ENCODE data around the gene SET.

Gene SET

DNA sequence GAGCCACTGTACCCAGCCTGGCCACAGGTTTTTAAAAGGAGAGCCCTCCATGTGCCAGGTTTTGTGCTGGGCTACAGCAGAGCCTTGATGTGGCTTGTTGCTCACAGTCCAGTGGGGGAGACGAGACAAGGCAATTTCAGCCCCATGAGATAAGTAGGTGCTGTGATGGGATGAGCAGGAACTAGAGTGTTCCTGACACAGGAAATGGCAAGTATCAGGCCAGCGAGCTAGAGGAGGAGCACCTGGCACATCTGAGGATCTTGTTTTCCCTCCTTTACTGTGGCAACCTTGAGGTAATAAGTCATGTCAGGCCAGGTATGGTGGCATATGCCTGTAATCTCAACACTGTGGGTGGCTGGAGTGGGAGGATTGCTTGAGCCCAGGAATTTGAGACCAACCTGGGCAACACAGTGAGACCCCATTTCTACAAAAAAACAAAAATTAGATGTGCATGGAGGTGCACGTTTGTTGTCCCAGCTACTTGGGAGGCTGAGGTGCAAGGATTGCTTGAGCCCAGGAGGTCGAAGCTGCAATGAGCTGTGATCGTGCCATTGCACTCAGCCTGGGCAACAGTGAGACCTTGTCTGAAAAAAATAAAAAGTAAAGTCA lies 38.7 kb downstream of the SET start:
- Histone ChIP-seq H3K4me3 (ENCODE audit: low read depth in 1 of 2, low read length in 2 of 2) (no peak overlapping the region), H3K36me3 (ENCODE audit: insufficient read depth, low read length) (peaks cover 18% of the 10 kb centered on the region), H3K27ac (ENCODE audit: low read depth, low read length) (no peak overlapping the region), H3K27me3 (ENCODE audit: control insufficient read depth in 1 of 2, insufficient read depth in 2 of 2, low read length in 2 of 2) (no peaks in the 10 kb centered on the region), H3K9me3 (ENCODE audit: low read length) (no peaks in the 10 kb centered on the region), H3K4me1 (ENCODE audit: insufficient read depth, low read length) (peaks cover 10% of the 10 kb centered on the region), H3K9ac (ENCODE audit: low read length) (no peak overlapping the region)

DNA sequence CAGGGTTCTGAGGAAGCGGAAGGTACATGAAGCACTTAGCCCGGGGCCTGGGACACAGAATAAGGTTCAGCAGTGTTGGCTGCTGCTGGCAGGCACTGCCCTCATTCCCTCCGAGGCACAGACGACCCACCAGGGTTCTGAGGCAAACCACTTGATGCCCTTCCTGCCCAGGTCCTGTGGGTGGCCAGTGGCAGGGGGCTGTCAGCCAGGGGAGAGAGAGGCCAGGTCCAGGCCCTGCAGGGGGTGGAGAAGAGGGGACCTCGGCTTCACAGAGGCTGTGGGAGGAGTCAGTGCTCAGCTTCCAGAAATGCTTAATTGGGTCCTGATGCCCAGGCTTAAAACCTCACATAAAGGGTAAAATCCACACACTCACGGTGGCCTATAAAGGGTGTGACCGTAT lies 39.3 kb downstream of the SET start:
- Histone ChIP-seq H3K27ac (ENCODE audit: low read depth, low read length) (no peak overlapping the region), H3K36me3 (ENCODE audit: insufficient read depth, low read length) (peaks cover 22% of the 10 kb centered on the region), H3K9ac (ENCODE audit: low read length) (no peak overlapping the region), H3K27me3 (ENCODE audit: control insufficient read depth in 1 of 2, insufficient read depth in 2 of 2, low read length in 2 of 2) (no peaks in the 10 kb centered on the region), H3K4me1 (ENCODE audit: insufficient read depth, low read length) (peaks cover 10% of the 10 kb centered on the region), H3K4me3 (ENCODE audit: low read depth in 1 of 2, low read length in 2 of 2) (no peak overlapping the region), H3K9me3 (ENCODE audit: low read length) (no peaks in the 10 kb centered on the region)

DNA sequence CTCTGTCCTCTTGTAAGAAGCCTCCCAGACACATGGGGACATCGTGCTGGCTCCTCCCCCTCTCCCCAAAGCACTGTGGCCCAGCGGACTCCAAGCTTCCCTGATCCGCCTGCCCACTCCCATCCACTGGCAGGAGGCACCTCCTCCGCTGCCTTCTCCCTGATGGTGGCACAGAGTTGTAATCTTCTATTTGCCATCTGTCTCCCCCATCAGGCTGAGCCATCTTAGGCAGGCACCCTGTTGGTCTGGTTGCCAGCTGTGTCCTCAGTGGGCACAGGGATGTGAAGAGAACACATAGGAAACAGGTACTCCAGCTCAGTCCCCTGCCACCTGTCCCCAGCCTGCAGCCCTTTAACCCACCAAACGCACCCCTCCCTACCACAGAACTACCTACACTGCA lies 40.3 kb downstream of the SET start:
- Histone ChIP-seq H3K9me3 (ENCODE audit: low read length) (no peaks in the 10 kb centered on the region), H3K27ac (ENCODE audit: low read depth, low read length) (no peak overlapping the region), H3K4me1 (ENCODE audit: insufficient read depth, low read length) (peaks cover 6% of the 10 kb centered on the region)

DNA sequence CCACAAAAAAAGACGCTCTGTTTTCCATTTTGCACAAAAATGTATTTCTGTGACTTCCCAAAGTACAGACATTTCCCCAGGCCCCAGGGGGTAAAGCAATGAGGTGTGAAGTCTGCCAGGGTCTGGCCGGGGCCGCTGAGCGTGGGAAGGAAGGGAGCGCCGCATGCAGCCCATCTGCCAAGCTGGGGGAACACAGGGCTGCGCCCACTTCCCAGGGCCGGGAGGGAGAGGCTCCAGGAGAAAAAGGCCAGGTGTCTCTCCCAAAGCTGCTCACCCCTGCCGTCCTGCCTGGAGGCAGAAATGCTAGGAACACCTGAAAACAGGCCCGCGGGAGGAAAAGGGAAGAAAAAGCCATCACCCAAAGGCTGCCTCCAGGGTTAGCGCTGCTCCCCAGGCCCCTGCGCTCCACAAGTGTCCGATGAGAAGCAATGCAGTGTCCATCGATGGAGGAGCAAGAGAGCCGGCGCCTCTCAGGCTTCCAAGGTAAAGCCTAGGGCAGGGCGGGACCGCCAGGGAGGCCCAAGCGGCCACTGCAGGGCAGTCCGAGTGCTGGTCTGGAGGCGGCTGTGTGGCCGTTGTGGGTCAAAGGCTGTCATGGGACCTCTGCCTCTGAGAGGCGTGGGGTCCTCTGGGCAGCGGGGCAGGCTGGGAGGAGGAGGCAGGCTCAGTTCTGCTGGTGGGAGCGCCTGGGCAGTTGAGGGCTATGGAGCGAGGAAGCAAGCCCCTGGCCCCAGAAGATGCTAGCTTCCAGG lies 40.9 kb downstream of the SET start:
- peaks cover 30% of the 10 kb centered on the region for H3K36me3 ChIP-seq (ENCODE audit: insufficient read depth, low read length)

More for the DNA sequence above, 40.3 kb downstream of the SET start:
- H3K36me3 ChIP-seq (ENCODE audit: insufficient read depth, low read length): peaks cover 24% of the 10 kb centered on the region
- no peaks in the 10 kb centered on the region for H3K27me3 ChIP-seq (ENCODE audit: control insufficient read depth in 1 of 2, insufficient read depth in 2 of 2, low read length in 2 of 2)
- H3K4me3 ChIP-seq (ENCODE audit: low read depth in 1 of 2, low read length in 2 of 2): no peak overlapping the region
- H3K9ac ChIP-seq (ENCODE audit: low read length): no peak overlapping the region

DNA sequence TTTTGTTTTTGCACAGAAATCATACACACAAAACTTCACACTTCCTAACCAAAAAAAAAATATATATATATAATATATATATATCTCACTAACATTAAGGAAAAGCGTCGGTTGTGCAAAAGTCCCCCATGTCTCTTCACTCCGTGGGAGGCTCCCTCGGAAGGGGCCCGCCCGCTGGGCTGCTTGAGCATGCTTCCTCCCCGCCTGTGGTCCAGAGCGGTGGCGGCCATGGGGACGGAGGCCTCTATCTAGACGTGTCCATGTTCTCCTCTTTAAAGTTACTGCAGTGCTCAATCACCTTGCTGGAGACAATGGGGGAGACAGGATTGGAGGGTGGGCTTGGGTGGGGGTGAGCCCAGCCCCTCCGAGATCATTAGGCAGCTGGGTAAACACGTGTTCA lies 42.1 kb downstream of the SET start:
- Histone ChIP-seq H3K4me1 (ENCODE audit: insufficient read depth, low read length) (no peaks in the 10 kb centered on the region), H3K27ac (ENCODE audit: low read depth, low read length) (no peak overlapping the region), H3K4me3 (ENCODE audit: low read depth in 1 of 2, low read length in 2 of 2) (no peak overlapping the region), H3K9ac (ENCODE audit: low read length) (no peak overlapping the region), H3K36me3 (ENCODE audit: insufficient read depth, low read length) (peaks cover 34% of the 10 kb centered on the region), H3K27me3 (ENCODE audit: control insufficient read depth in 1 of 2, insufficient read depth in 2 of 2, low read length in 2 of 2) (no peaks in the 10 kb centered on the region), H3K9me3 (ENCODE audit: low read length) (no peaks in the 10 kb centered on the region)

More for the DNA sequence above, 40.9 kb downstream of the SET start:
- H3K27me3 ChIP-seq (ENCODE audit: control insufficient read depth in 1 of 2, insufficient read depth in 2 of 2, low read length in 2 of 2): no peaks in the 10 kb centered on the region
- H3K4me3 ChIP-seq (ENCODE audit: low read depth in 1 of 2, low read length in 2 of 2): no peak overlapping the region
- H3K9me3 ChIP-seq (ENCODE audit: low read length): no peaks in the 10 kb centered on the region
- no peaks in the 10 kb centered on the region for H3K4me1 ChIP-seq (ENCODE audit: insufficient read depth, low read length)
- no peak overlapping the region for H3K9ac ChIP-seq (ENCODE audit: low read length)
- no peak overlapping the region for H3K27ac ChIP-seq (ENCODE audit: low read depth, low read length)

DNA sequence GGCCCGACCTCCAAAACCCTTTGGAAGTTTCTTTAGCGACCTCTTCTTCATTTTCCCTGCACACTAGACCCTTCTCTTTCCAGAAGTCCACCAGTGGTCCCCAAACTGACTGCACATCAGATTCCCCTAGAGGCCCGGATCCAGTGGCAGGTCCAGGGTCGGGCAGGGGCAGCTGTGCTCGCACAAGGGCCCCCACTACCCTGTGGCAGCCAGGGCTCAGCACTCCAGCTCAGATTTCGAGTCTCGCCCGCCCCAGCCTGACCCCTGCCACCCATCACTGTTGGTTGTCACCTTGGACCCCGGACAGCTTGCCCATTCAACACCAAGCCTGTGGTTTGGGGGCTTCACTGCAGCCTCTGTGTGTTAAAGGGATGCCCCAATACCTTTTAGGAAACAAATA lies 42.7 kb downstream of the SET start:
- Histone ChIP-seq H3K9ac (ENCODE audit: low read length) (no peak overlapping the region), H3K9me3 (ENCODE audit: low read length) (no peaks in the 10 kb centered on the region), H3K36me3 (ENCODE audit: insufficient read depth, low read length) (peaks cover 34% of the 10 kb centered on the region), H3K27ac (ENCODE audit: low read depth, low read length) (no peak overlapping the region), H3K27me3 (ENCODE audit: control insufficient read depth in 1 of 2, insufficient read depth in 2 of 2, low read length in 2 of 2) (no peaks in the 10 kb centered on the region), H3K4me3 (ENCODE audit: low read depth in 1 of 2, low read length in 2 of 2) (no peak overlapping the region), H3K4me1 (ENCODE audit: insufficient read depth, low read length) (no peaks in the 10 kb centered on the region)

DNA sequence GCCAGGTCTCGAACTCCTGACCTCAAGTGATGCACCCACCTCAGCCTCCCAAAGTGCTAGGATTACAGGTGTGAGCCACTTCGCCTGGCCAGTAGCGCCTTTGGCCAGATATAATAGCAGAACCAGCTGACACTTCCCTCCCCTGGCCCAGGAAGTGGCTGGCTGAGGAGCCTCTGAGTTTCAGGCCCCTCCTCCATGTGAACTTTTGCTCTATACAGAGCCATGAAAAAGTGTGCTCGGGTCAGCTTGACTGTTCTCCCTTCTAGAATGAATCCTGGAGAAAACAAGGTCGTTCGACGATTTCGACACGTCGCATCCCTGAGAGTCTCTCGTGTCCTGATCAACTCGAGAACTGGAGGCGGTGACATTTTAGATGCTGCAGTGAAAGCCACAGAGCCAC lies 43.6 kb downstream of the SET start:
- peaks cover 39% of the 10 kb centered on the region for H3K36me3 ChIP-seq (ENCODE audit: insufficient read depth, low read length)

DNA sequence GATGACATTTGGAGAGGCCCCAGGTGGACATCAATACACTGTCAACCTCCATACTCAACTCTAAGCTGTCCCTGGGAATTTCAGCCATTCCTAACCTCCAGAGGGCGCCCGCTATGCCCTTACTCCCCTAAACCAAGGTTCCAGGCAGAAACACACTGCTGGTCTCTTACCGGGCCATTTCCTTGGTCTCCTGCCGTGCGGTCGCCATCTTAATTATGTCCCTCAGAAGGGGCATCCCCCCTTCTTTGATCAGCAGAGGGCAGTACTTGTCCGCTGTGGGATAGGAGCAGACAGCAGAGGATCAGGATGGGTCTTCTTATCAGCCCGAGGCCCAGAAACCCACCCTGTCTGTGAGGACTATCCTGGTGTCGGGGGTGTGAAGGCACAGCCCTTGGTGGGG lies 44.2 kb downstream of the SET start:
- Histone ChIP-seq H3K27me3 (ENCODE audit: control insufficient read depth in 1 of 2, insufficient read depth in 2 of 2, low read length in 2 of 2) (no peaks in the 10 kb centered on the region), H3K36me3 (ENCODE audit: insufficient read depth, low read length) (peaks cover 39% of the 10 kb centered on the region), H3K9ac (ENCODE audit: low read length) (no peak overlapping the region), H3K9me3 (ENCODE audit: low read length) (no peaks in the 10 kb centered on the region), H3K4me1 (ENCODE audit: insufficient read depth, low read length) (no peaks in the 10 kb centered on the region), H3K27ac (ENCODE audit: low read depth, low read length) (peak overlapping the region; percentile 42), H3K4me3 (ENCODE audit: low read depth in 1 of 2, low read length in 2 of 2) (no peak overlapping the region)

More for the DNA sequence above, 43.6 kb downstream of the SET start:
- Histone ChIP-seq H3K9me3 (ENCODE audit: low read length) (no peaks in the 10 kb centered on the region), H3K27me3 (ENCODE audit: control insufficient read depth in 1 of 2, insufficient read depth in 2 of 2, low read length in 2 of 2) (no peaks in the 10 kb centered on the region), H3K4me1 (ENCODE audit: insufficient read depth, low read length) (no peaks in the 10 kb centered on the region), H3K4me3 (ENCODE audit: low read depth in 1 of 2, low read length in 2 of 2) (no peak overlapping the region), H3K9ac (ENCODE audit: low read length) (no peak overlapping the region), H3K27ac (ENCODE audit: low read depth, low read length) (no peak overlapping the region)

DNA sequence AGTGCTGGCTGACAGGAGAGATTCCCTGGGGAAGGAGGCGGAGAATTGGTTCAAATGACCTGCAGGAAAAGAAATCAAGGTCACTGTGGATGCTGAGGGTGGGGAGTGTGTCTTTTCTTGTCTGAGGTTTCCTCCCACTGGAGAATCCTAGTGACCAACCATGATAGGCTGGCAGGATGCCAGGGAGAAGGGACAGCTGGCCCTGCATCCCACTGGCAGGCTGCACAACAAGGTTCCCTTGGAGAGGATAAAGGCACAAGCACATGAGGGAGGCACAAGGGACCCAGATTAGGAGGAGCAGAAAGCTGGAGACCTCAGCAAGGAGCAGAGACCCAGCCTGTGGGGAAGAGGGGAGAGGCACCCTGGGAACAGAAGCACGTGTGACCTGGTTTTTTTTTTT lies 46.4 kb downstream of the SET start:
- Histone ChIP-seq H3K4me1 (ENCODE audit: insufficient read depth, low read length) (no peaks in the 10 kb centered on the region), H3K27ac (ENCODE audit: low read depth, low read length) (no peak overlapping the region), H3K9ac (ENCODE audit: low read length) (no peak overlapping the region), H3K4me3 (ENCODE audit: low read depth in 1 of 2, low read length in 2 of 2) (no peak overlapping the region), H3K27me3 (ENCODE audit: control insufficient read depth in 1 of 2, insufficient read depth in 2 of 2, low read length in 2 of 2) (no peaks in the 10 kb centered on the region), H3K9me3 (ENCODE audit: low read length) (no peaks in the 10 kb centered on the region), H3K36me3 (ENCODE audit: insufficient read depth, low read length) (peaks cover 46% of the 10 kb centered on the region)

DNA sequence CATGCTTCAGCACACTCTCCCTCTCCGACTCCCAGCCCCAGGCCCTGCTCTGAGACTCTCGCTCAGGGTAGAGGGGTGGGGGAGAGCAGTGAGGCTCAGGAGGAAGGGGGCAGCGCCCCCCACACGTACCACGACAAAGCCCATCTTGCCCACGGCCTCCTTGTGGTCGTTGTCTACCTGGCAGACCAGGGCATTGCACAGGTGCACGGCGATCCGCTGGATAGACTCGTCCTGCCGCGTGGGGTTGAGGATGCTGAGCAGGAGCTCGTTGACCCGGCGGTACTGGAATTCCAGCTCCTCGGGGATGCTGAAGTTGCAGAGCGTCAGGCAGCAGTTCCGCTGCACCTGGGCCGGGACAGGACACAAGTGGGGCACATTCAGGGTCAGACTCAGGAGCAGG lies 53.4 kb downstream of the SET start:
- Histone ChIP-seq H3K4me3 (ENCODE audit: low read depth in 1 of 2, low read length in 2 of 2) (no peak overlapping the region), H3K9me3 (ENCODE audit: low read length) (no peaks in the 10 kb centered on the region), H3K36me3 (ENCODE audit: insufficient read depth, low read length) (peaks cover 29% of the 10 kb centered on the region), H3K27me3 (ENCODE audit: control insufficient read depth in 1 of 2, insufficient read depth in 2 of 2, low read length in 2 of 2) (no peaks in the 10 kb centered on the region), H3K27ac (ENCODE audit: low read depth, low read length) (no peak overlapping the region), H3K4me1 (ENCODE audit: insufficient read depth, low read length) (no peaks in the 10 kb centered on the region), H3K9ac (ENCODE audit: low read length) (no peak overlapping the region)

DNA sequence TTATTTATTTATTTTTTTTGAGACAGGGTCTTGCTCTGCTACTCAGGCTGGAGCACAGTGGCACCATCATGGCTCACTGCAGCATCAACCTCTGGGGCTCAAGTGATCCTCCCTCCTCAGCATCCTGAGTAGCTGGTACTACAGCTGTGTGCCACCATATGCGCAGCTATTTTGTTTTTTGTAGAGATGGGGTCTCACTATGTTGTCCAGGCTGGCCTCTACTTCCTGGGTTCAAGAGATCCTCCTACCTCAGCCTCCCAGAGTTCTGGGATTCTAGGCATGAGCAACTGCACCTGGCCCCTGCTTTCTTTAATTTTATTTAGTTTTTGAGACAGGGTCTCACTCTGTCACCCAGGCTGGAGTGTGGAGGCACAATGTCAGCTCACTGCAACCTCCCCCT lies 54.4 kb downstream of the SET start:
- H3K4me3 ChIP-seq (ENCODE audit: low read depth in 1 of 2, low read length in 2 of 2): no peak overlapping the region
- H3K27me3 ChIP-seq (ENCODE audit: control insufficient read depth in 1 of 2, insufficient read depth in 2 of 2, low read length in 2 of 2): no peaks in the 10 kb centered on the region
- H3K9me3 ChIP-seq (ENCODE audit: low read length): no peaks in the 10 kb centered on the region
- no peak overlapping the region for H3K27ac ChIP-seq (ENCODE audit: low read depth, low read length)
- H3K4me1 ChIP-seq (ENCODE audit: insufficient read depth, low read length): no peaks in the 10 kb centered on the region
- H3K9ac ChIP-seq (ENCODE audit: low read length): no peak overlapping the region
- peaks cover 28% of the 10 kb centered on the region for H3K36me3 ChIP-seq (ENCODE audit: insufficient read depth, low read length)

Data from muscle layer of colon (tissue), 2 donors.